GM12892 (cell line): ENCODE data around the gene TBX2. TPM values are rescaled to one million over a fixed set of nuclear protein-coding genes. Genes with fewer than 3 reads are reported as not detected.
"Not testable (repeated sequence)": the region's sequence is repeated elsewhere in the genome, so short reads cannot be mapped to it uniquely, and the experiment has no call there.

Experiments used
- DNase-seq: peaks from one replicate; pipeline ENCODE4 v3.0.0; 2011; ENCODE audit not compliant: insufficient read length
- FAIRE-seq: peaks from 2 replicates; lab custom pipeline; 2011; peaks lifted over from hg19 to GRCh38; lab: Jason Lieb, UNC
- POLR2A ChIP-seq: IDR thresholded peaks from 2 replicates; pipeline ENCODE4 v1.6.1; 2011; ENCODE audit warnings: low read depth, low read length, control low read depth
- POLR2AphosphoS5 ChIP-seq: IDR thresholded peaks from 2 replicates; pipeline ENCODE4 v1.6.1; 2011; ENCODE audit warnings: low read depth, low read length, control low read depth
- TAF1 ChIP-seq: IDR thresholded peaks from 2 replicates; pipeline ENCODE4 v1.6.1; 2011; ENCODE audit warnings: low read depth, mild to moderate bottlenecking, control low read depth, low read length, borderline replicate concordance
- polyA plus RNA-seq: library from polyadenylated mRNA; unstranded; fragments of >200 nt; gene quantifications from one replicate; pipeline ENCODE4 v1.2.1, GENCODE V29; 2012; ENCODE audit warnings: missing spikeins, inconsistent platforms; ENCODE audit not compliant: missing spikeins

TBX2 gene
- not detected for polyA plus RNA-seq

- DNase-seq (no peak), FAIRE-seq (no peak)
- no peak for TF ChIP-seq POLR2AphosphoS5
- TF ChIP-seq POLR2A, result no peak
- no peak for TF ChIP-seq TAF1
These were observed at the start of gene TBX2 for GRCh38 chr17:61399131-61400065. TSS of gene TBX2 (plus strand) at chr17:61399843. CDS start at chr17:61400177, 334 bp downstream.

GRCh38 chr17:61351745-61352407 lies 47.8 kb upstream of the TBX2 start:
- TF ChIP-seq POLR2AphosphoS5 (no peak), TAF1 (no peak), POLR2A (no peak)
- FAIRE-seq (no peak), DNase-seq (no peak)

GRCh38 chr17:61352408-61352770 lies 47.3 kb upstream of the TBX2 start:
- DNase-seq (no peak), FAIRE-seq (no peak)
- no peak for TF ChIP-seq POLR2A
- TF ChIP-seq POLR2AphosphoS5, result no peak
- no peak for TF ChIP-seq TAF1

GRCh38 chr17:61352781-61353491 lies 46.7 kb upstream of the TBX2 start:
- FAIRE-seq, result no peak
- no peak for DNase-seq
- TF ChIP-seq POLR2AphosphoS5 (no peak), TAF1 (no peak), POLR2A (no peak)

GRCh38 chr17:61353615-61354014 lies 46.0 kb upstream of the TBX2 start:
- FAIRE-seq (no peak), DNase-seq (no peak)
- TF ChIP-seq TAF1 (no peak), POLR2AphosphoS5 (no peak), POLR2A (no peak)

GRCh38 chr17:61354895-61355874 lies 44.5 kb upstream of the TBX2 start:
- TF ChIP-seq POLR2A, result no peak
- no peak for TF ChIP-seq POLR2AphosphoS5
- TF ChIP-seq TAF1, result no peak
- DNase-seq (no peak), FAIRE-seq (no peak)

- not testable (repeated sequence) for DNase-seq, FAIRE-seq
These were observed 42.6 kb upstream of the TBX2 start for GRCh38 chr17:61357061-61357460.

GRCh38 chr17:61359513-61359912 lies 40.1 kb upstream of the TBX2 start:
- not testable (repeated sequence) for DNase-seq, FAIRE-seq

GRCh38 chr17:61360318-61360943 lies 39.2 kb upstream of the TBX2 start:
- FAIRE-seq (no peak), DNase-seq (no peak)
- TF ChIP-seq POLR2A (no peak), POLR2AphosphoS5 (no peak), TAF1 (no peak)

GRCh38 chr17:61361084-61361483 lies 38.6 kb upstream of the TBX2 start:
- no peak for FAIRE-seq
- TF ChIP-seq POLR2A (no peak), POLR2AphosphoS5 (no peak), TAF1 (no peak)
- DNase-seq, result no peak

- TF ChIP-seq POLR2AphosphoS5 (no peak), POLR2A (no peak), TAF1 (no peak)
- FAIRE-seq (no peak), DNase-seq (no peak)
These were observed 37.2 kb upstream of the TBX2 start for GRCh38 chr17:61362396-61362795.
